A549 treated with GW870086 at 1 μM for 4 hours (cell line): ENCODE results near the gene JADE1. TPM values are rescaled to one million over a fixed set of nuclear protein-coding genes. Genes with fewer than 3 reads are reported as not detected.

Experiments
- total RNA-seq: library from RNA; stranded (reverse); fragments of 200-300 nt; extraction: Qiagen RNA extraction; gene quantifications from 5 replicates; pipeline ENCODE4 v1.2.3, GENCODE V29; 2022; ENCODE audit warnings: low read depth

JADE1 gene
- total RNA-seq, result 14.6 to 18.5 TPM (median 18.3 TPM) in 5 replicates

DNA sequence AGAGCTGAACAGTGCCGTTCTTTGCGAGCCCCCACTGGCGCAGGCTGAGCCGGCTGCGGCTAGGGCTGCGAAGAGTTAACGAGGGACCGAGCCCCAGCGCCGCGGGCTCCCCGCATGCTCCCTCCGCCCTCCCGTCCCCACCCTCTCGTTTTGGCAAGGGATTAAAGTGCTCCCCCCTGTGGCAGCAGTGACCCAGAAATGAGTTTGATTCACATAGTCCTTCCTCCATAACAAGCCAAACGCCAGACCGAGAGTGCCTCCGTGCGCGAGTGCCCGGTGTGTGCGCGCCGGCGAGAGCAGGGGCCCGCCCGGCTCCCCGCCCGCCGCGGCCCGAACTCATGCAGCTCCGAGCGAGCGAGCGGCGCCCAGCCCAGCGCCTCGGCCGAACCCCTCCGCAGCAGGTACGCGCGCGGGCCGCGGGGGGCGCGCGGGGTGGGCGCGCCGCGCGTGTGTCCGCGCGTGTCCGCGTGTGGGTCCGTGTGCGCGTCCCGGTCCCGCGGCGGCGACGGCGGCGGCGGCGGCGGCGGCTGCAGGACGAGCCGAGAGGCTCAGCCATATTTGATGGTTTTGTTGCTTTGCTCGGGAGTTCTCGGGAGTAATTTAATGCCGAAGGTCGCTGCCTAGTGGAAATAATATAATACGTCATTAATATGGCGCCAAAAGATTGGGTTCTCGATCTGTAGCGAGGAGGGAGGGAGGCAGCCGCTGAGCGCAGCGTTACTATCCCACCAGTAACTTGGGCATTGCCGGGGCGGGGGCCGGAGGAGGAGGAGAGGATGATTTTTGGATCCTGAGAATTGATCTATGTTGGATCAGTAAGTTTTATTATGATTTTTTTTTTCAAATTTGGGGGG lies at the start of gene JADE1:
Gene JADE1 (plus strand): TSS at position 224 of the 854 bp plus-strand sequence. CDS start 22,059 bp downstream, outside the sequence.

